A549 (cell line): ENCODE data around the gene PLEKHG4B.

Source experiments
- CTCF ChIP-seq: fragments of >200 bp; sonication (Bioruptor Twin); formaldehyde crosslinking; IDR thresholded peaks from 3 replicates; pipeline ENCODE4 v1.5.1; 2016
- KDM5A ChIP-seq: fragments of 200-600 bp; sonication (generic); IDR thresholded peaks from 2 replicates; pipeline ENCODE4 v1.6.1; 2016; ENCODE audit warnings: antibody characterized with exemption, mild to moderate bottlenecking
- POLR2A ChIP-seq: IDR thresholded peaks from 2 replicates; pipeline ENCODE4 v1.6.1; 2012; ENCODE audit warnings: mild to moderate bottlenecking, low read length
- POLR2AphosphoS2 ChIP-seq: conservative IDR thresholded peaks from 2 replicates; pipeline ENCODE4 v1.6.1; 2012; ENCODE audit warnings: low read length, improper control_type of control experiment, inconsistent platforms
- REST ChIP-seq: fragments of 200-600 bp; sonication (generic); IDR thresholded peaks from 2 replicates; pipeline ENCODE4 v1.6.1; 2016; ENCODE audit warnings: antibody characterized with exemption, mild to moderate bottlenecking, moderate library complexity

- TF ChIP-seq POLR2A: no peak
- no peak for TF ChIP-seq CTCF
- TF ChIP-seq KDM5A: no peak
- no peak for TF ChIP-seq POLR2AphosphoS2
- no peak for TF ChIP-seq REST
Measured at GRCh38 chr5:162190-162564, 70.2 kb downstream of the PLEKHG4B start.
